ENCODE measurements around the gene CPB2.

DNA sequence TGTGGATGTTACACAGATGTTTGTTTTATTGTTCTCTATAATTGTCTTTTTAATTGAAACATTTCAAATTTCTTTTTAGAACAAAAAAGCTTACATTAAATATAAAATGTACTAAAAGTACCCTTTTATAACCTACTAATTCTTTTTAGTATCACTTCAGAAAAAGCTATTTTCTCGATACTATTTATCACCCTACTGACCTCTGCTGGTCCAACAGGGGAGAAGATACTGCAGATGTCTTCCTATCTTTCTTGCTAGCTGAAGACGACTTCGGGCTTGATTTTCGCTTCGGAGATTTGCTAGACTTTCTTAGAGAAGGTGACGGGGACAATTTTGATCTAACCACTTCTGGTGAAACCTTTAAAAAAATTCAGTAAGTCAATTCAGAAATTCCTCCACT, 94.7 kb downstream of the CPB2 start:
- TF ChIP-seq, protein P1, sequence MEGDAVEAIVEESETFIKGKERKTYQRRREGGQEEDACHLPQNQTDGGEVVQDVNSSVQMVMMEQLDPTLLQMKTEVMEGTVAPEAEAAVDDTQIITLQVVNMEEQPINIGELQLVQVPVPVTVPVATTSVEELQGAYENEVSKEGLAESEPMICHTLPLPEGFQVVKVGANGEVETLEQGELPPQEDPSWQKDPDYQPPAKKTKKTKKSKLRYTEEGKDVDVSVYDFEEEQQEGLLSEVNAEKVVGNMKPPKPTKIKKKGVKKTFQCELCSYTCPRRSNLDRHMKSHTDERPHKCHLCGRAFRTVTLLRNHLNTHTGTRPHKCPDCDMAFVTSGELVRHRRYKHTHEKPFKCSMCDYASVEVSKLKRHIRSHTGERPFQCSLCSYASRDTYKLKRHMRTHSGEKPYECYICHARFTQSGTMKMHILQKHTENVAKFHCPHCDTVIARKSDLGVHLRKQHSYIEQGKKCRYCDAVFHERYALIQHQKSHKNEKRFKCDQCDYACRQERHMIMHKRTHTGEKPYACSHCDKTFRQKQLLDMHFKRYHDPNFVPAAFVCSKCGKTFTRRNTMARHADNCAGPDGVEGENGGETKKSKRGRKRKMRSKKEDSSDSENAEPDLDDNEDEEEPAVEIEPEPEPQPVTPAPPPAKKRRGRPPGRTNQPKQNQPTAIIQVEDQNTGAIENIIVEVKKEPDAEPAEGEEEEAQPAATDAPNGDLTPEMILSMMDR (IDR thresholded peaks at IDR 0.05): no peak
- TF ChIP-seq POLR2A (IDR thresholded peaks at IDR 0.05): no peak

All from prostate gland (tissue), 2 donors.